Osteoblast (primary cell): ENCODE results near the gene RPL37A. TPM values are rescaled to one million over a fixed set of nuclear protein-coding genes. Genes with fewer than 3 reads are reported as not detected.

Source experiments
- DNase-seq: peaks from one replicate; pipeline ENCODE4 v3.0.0; 2011; ENCODE audit warnings: low spot score, mixed read lengths; ENCODE audit not compliant: insufficient read length; ENCODE audit errors: missing footprints
- H2AFZ ChIP-seq: 2 replicates; pipeline ENCODE4 v1.6.0; 2011; ENCODE audit warnings: mild to moderate bottlenecking, low read length
- H3K27ac ChIP-seq: 2 replicates; pipeline ENCODE4 v1.5.1; 2011; ENCODE audit warnings: mild to moderate bottlenecking, low read depth, low read length, moderate library complexity
- H3K27me3 ChIP-seq: 2 replicates; pipeline ENCODE4 v1.6.0; 2012; ENCODE audit warnings: mild to moderate bottlenecking, control low read depth, inconsistent platforms, low read length, moderate library complexity; ENCODE audit not compliant: insufficient read depth
- H3K36me3 ChIP-seq: 2 replicates; pipeline ENCODE4 v1.5.1; 2011; ENCODE audit warnings: mild to moderate bottlenecking, low read length, control low read depth, moderate library complexity; ENCODE audit not compliant: insufficient read depth
- H3K4me1 ChIP-seq: 2 replicates; pipeline ENCODE4 v1.5.1; 2011; ENCODE audit warnings: mild to moderate bottlenecking, low read length, control low read depth, moderate library complexity; ENCODE audit not compliant: insufficient read depth
- H3K4me2 ChIP-seq: 2 replicates; pipeline ENCODE4 v1.6.0; 2011; ENCODE audit warnings: mild to moderate bottlenecking, low read length; ENCODE audit not compliant: insufficient read depth
- H3K4me3 ChIP-seq: fragments of 200-600 bp; sonication (generic); 3 replicates; pipeline ENCODE4 v1.5.1; 2012; ENCODE audit warnings: mild to moderate bottlenecking, low read length, inconsistent platforms; ENCODE audit not compliant: insufficient read depth
- H3K79me2 ChIP-seq: 2 replicates; pipeline ENCODE4 v1.6.0; 2012; ENCODE audit warnings: mild to moderate bottlenecking, low read length, control low read depth, inconsistent platforms; ENCODE audit not compliant: insufficient read depth
- H3K9me3 ChIP-seq: 2 replicates; pipeline ENCODE4 v1.5.1; 2011; ENCODE audit warnings: low read depth, low read length, control low read depth
- H4K20me1 ChIP-seq: 2 replicates; pipeline ENCODE4 v1.6.0; 2012; ENCODE audit warnings: mild to moderate bottlenecking, low read length, control low read depth; ENCODE audit not compliant: insufficient read depth
- total RNA-seq: library from RNA; depleted of rRNA; stranded (reverse); fragments of >200 nt; gene quantifications from 2 replicates; pipeline ENCODE4 v1.2.3, GENCODE V29; 2012
- TF ChIP-seq, protein P1 (sequence below): IDR thresholded peaks from 2 replicates; pipeline ENCODE4 v1.5.1; 2011; ENCODE audit warnings: mild to moderate bottlenecking, low read depth, low read length, moderate library complexity; ENCODE audit errors: extremely low read depth

The RPL37A gene
- total RNA-seq, 1 donor = 869 TPM

DNA sequence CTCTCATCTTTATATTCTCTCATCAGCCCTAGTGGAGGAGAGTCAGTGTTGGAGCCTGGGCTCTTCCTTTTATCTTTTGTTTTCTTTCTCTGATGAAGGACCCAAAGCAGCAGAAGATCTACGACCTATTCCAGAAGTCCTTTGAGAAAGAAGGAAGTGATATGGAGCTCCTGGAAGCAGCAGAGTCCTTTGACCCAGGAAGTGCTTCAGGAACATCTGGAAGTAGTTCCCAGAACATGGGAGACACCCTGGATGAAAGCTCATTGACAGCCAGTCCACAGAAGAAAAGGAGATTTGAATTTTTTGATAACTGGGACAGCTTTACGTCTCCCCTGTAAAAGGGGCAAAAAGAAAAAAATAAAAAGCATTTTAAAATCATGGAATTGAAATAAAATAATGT, 16.0 kb upstream of the RPL37A start:
- no peak overlapping the region for H3K4me2 ChIP-seq
- peaks cover 22% of the 10 kb centered on the region for H3K36me3 ChIP-seq
- DNase-seq = no peak
- H3K27ac ChIP-seq = no peak overlapping the region
- TF ChIP-seq, protein P1, sequence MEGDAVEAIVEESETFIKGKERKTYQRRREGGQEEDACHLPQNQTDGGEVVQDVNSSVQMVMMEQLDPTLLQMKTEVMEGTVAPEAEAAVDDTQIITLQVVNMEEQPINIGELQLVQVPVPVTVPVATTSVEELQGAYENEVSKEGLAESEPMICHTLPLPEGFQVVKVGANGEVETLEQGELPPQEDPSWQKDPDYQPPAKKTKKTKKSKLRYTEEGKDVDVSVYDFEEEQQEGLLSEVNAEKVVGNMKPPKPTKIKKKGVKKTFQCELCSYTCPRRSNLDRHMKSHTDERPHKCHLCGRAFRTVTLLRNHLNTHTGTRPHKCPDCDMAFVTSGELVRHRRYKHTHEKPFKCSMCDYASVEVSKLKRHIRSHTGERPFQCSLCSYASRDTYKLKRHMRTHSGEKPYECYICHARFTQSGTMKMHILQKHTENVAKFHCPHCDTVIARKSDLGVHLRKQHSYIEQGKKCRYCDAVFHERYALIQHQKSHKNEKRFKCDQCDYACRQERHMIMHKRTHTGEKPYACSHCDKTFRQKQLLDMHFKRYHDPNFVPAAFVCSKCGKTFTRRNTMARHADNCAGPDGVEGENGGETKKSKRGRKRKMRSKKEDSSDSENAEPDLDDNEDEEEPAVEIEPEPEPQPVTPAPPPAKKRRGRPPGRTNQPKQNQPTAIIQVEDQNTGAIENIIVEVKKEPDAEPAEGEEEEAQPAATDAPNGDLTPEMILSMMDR = no peak
- no peaks in the 10 kb centered on the region for H4K20me1 ChIP-seq
- no peak overlapping the region for H3K4me3 ChIP-seq
- no peaks in the 10 kb centered on the region for H3K9me3 ChIP-seq
- H3K4me1 ChIP-seq = peaks cover 13% of the 10 kb centered on the region
- H3K79me2 ChIP-seq = no peaks in the 10 kb centered on the region
- no peaks in the 10 kb centered on the region for H3K27me3 ChIP-seq
- H2AFZ ChIP-seq = no peak overlapping the region

DNA sequence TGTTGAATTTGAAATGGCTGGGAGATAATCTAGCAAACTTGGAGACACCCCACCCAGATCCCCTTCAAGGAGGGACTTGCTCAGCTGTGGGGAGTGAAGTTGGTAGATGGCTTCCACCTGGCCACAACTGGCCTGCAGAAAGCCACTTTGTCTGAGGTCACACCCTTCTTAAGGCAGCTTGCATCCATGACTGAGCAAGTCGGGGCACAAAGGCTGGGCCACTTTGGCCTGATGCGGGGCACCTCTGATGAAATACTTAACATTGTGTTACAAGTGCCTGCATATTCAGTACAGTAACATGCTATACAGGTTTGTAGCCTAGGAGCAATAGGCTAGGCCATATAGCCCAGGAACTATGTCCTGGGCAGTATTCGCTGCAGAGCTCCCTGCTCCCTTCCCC, 13.4 kb upstream of the RPL37A start:
- DNase-seq = no peak
- Histone ChIP-seq H3K9me3 (no peaks in the 10 kb centered on the region), H3K27me3 (no peaks in the 10 kb centered on the region), H4K20me1 (no peaks in the 10 kb centered on the region), H2AFZ (no peak overlapping the region), H3K27ac (no peak overlapping the region), H3K79me2 (no peaks in the 10 kb centered on the region), H3K4me1 (peaks cover 9% of the 10 kb centered on the region), H3K4me3 (no peak overlapping the region), H3K36me3 (peaks cover 21% of the 10 kb centered on the region), H3K4me2 (no peak overlapping the region)
- TF ChIP-seq, protein P1 = no peak

DNA sequence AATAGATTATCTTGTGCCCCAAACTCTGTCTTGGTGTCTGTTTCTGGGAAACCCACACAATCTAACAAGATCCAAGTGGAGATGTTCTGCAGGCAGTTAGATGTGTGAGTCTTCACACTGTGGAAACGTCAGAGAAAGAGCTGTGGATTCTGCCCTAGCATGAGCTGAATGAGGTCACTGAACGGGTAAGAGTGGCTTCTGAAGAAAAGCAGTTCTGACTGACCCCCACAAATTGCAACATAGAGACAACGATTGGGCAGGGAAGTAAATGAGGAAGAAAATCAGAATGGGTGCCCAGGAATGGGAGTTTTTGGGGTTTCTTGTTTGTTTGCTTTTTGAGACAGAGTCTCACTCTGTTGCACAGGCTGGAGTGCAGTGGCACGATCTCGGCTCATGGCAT, 12.9 kb upstream of the RPL37A start:
- H3K79me2 ChIP-seq = no peaks in the 10 kb centered on the region
- H3K27me3 ChIP-seq = no peaks in the 10 kb centered on the region
- H3K4me1 ChIP-seq = peaks cover 10% of the 10 kb centered on the region
- H3K9me3 ChIP-seq = no peaks in the 10 kb centered on the region
- DNase-seq = no peak
- no peaks in the 10 kb centered on the region for H4K20me1 ChIP-seq
- no peak overlapping the region for H2AFZ ChIP-seq
- H3K4me3 ChIP-seq = no peak overlapping the region
- peaks cover 16% of the 10 kb centered on the region for H3K36me3 ChIP-seq
- H3K4me2 ChIP-seq = no peak overlapping the region
- TF ChIP-seq, protein P1 = no peak
- no peak overlapping the region for H3K27ac ChIP-seq

DNA sequence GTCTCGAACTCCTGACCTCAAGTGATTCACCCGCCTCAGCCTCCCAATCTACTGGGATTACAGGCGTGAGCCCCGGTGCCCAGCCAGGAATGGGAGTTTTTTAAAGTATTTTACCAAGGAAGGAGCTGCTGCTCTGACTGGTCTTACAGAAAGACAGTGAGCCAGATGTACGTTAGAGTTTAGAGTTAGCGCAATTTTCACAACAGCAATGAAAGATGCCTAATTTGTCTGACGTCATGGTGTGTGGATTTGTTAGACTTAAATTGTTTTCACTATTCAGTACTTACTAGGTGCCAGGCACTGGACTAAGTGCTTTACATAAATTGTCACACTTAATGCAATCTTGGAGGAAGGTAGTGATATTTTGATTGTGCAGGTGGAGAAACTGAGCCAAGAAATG, 12.4 kb upstream of the RPL37A start:
- Histone ChIP-seq H3K4me3 (no peak overlapping the region), H3K27ac (no peak overlapping the region), H3K79me2 (no peaks in the 10 kb centered on the region), H2AFZ (no peak overlapping the region), H3K27me3 (no peaks in the 10 kb centered on the region), H3K36me3 (peaks cover 16% of the 10 kb centered on the region), H4K20me1 (no peaks in the 10 kb centered on the region), H3K4me2 (no peak overlapping the region), H3K9me3 (no peaks in the 10 kb centered on the region), H3K4me1 (peaks cover 10% of the 10 kb centered on the region)
- DNase-seq = no peak
- TF ChIP-seq, protein P1 = no peak
